HS-5 (cell line): Measurements from ENCODE around the gene SUMO3.

Experiments
- DNase-seq: peaks from one replicate; pipeline ENCODE4 v3.0.0-alpha.2; 2012; ENCODE audit warnings: low read depth

SUMO3 gene

GRCh38 chr21:44778499-44778911 lies 39.4 kb downstream of the SUMO3 start:
- no peak for DNase-seq

GRCh38 chr21:44778094-44778493 lies 39.8 kb downstream of the SUMO3 start:
- no peak for DNase-seq

- DNase-seq: no peak
Observed at GRCh38 chr21:44774972-44775371, 42.9 kb downstream of the SUMO3 start.

GRCh38 chr21:44773291-44773932 lies 44.5 kb downstream of the SUMO3 start:
- DNase-seq: no peak

- no peak for DNase-seq
Observed at GRCh38 chr21:44771896-44772525, 45.9 kb downstream of the SUMO3 start.

- no peak for DNase-seq
Observed at GRCh38 chr21:44767834-44768831, 49.7 kb downstream of the SUMO3 start.

- DNase-seq: no peak
Observed at GRCh38 chr21:44766818-44767354, 51.0 kb downstream of the SUMO3 start.

GRCh38 chr21:44766014-44766817 lies 51.6 kb downstream of the SUMO3 start:
- DNase-seq: no peak

- DNase-seq: no peak
Observed at GRCh38 chr21:44765231-44766013, 52.4 kb downstream of the SUMO3 start.

GRCh38 chr21:44764319-44765230 lies 53.3 kb downstream of the SUMO3 start:
- DNase-seq: no peak

- DNase-seq: no peak
Observed at GRCh38 chr21:44763451-44764318, 54.2 kb downstream of the SUMO3 start.

GRCh38 chr21:44763050-44763378 lies 54.8 kb downstream of the SUMO3 start:
- DNase-seq: no peak

- no peak for DNase-seq
Observed at GRCh38 chr21:44762221-44763049, 55.4 kb downstream of the SUMO3 start.

GRCh38 chr21:44761747-44762208 lies 56.1 kb downstream of the SUMO3 start:
- no peak for DNase-seq

- DNase-seq: no peak
Observed at GRCh38 chr21:44761011-44761729, 56.7 kb downstream of the SUMO3 start.

- no peak for DNase-seq
Observed at GRCh38 chr21:44760376-44760775, 57.5 kb downstream of the SUMO3 start.

- DNase-seq: no peak
Observed at GRCh38 chr21:44759628-44760285, 58.1 kb downstream of the SUMO3 start.
